ENCODE data around the gene EIPR1. TPM values are rescaled to one million over a fixed set of nuclear protein-coding genes. Genes with fewer than 3 reads are reported as not detected.
A peak's percentile ranks its signal among the peaks of the same experiment; 100 is the strongest.

EIPR1 gene
- polyA plus RNA-seq, 1 donor from 2014 or later = 138 TPM

GRCh38 chr2:3289971-3290370 lies 87.6 kb downstream of the EIPR1 start:
- no peak overlapping the region for H2AFZ ChIP-seq (ENCODE audit: low read depth, low read length)
- no peaks in the 10 kb centered on the region for H3K9me2 ChIP-seq (ENCODE audit: insufficient read depth, low read length)
- H3K4me3 ChIP-seq (ENCODE audit: low read length) = no peak overlapping the region
- H3K27me3 ChIP-seq (ENCODE audit: insufficient read depth, low read depth, low read length) = no peaks in the 10 kb centered on the region
- TF ChIP-seq TAF1 (IDR thresholded peaks at IDR 0.05; ENCODE audit: low read depth) = no peak
- TF ChIP-seq CTCF (IDR thresholded peaks at IDR 0.05; ENCODE audit: poor library complexity, severe bottlenecking) = no peak
- no peak for TF ChIP-seq EP300 (conservative IDR thresholded peaks at IDR 0.05; ENCODE audit: poor library complexity, severe bottlenecking)
- no peak for TF ChIP-seq MXI1 (conservative IDR thresholded peaks at IDR 0.05; ENCODE audit: poor library complexity, severe bottlenecking)
- H3K9ac ChIP-seq (ENCODE audit: low read length) = no peak overlapping the region
- no peaks in the 10 kb centered on the region for H3F3A ChIP-seq (ENCODE audit: insufficient read depth, low read length, poor library complexity, severe bottlenecking)
- no peaks in the 10 kb centered on the region for H3K79me2 ChIP-seq (replicated peaks; ENCODE audit: insufficient read depth, low read length)
- no peaks in the 10 kb centered on the region for H3K9me3 ChIP-seq (ENCODE audit: low read length)
- H3K36me3 ChIP-seq (ENCODE audit: insufficient read depth, low read length) = no peaks in the 10 kb centered on the region
- H4K20me1 ChIP-seq (ENCODE audit: insufficient read depth) = no peaks in the 10 kb centered on the region
- H3K27ac ChIP-seq (ENCODE audit: low read length) = no peak overlapping the region
- H3K4me2 ChIP-seq (ENCODE audit: low read length) = no peak overlapping the region

GRCh38 chr2:3289526-3289925 lies 88.1 kb downstream of the EIPR1 start:
- Histone ChIP-seq H3K36me3 (ENCODE audit: insufficient read depth, low read length) (no peaks in the 10 kb centered on the region), H3K4me2 (ENCODE audit: low read length) (no peak overlapping the region), H4K20me1 (ENCODE audit: insufficient read depth) (no peaks in the 10 kb centered on the region), H3K4me3 (ENCODE audit: low read length) (no peak overlapping the region), H3K9ac (ENCODE audit: low read length) (peak overlapping the region; percentile 45), H2AFZ (ENCODE audit: low read depth, low read length) (no peak overlapping the region), H3K9me2 (ENCODE audit: insufficient read depth, low read length) (no peaks in the 10 kb centered on the region), H3F3A (ENCODE audit: insufficient read depth, low read length, poor library complexity, severe bottlenecking) (no peaks in the 10 kb centered on the region), H3K27me3 (ENCODE audit: insufficient read depth, low read depth, low read length) (no peaks in the 10 kb centered on the region), H3K79me2 (replicated peaks; ENCODE audit: insufficient read depth, low read length) (no peaks in the 10 kb centered on the region), H3K9me3 (ENCODE audit: low read length) (no peaks in the 10 kb centered on the region), H3K27ac (ENCODE audit: low read length) (peak overlapping the region; percentile 70)
- TF ChIP-seq REST (IDR thresholded peaks at IDR 0.05; ENCODE audit: borderline replicate concordance) = no peak
- no peak for TF ChIP-seq TAF1 (IDR thresholded peaks at IDR 0.05; ENCODE audit: low read depth)
- no peak for TF ChIP-seq MXI1 (conservative IDR thresholded peaks at IDR 0.05; ENCODE audit: poor library complexity, severe bottlenecking)
- TF ChIP-seq POLR2AphosphoS5 (IDR thresholded peaks at IDR 0.05) = no peak
- TF ChIP-seq CTCF (IDR thresholded peaks at IDR 0.05; ENCODE audit: poor library complexity, severe bottlenecking) = no peak
- TF ChIP-seq EZH2 (IDR thresholded peaks at IDR 0.05; ENCODE audit: borderline replicate concordance, insufficient read depth, low read length, poor library complexity, severe bottlenecking) = no peak
- TF ChIP-seq SMC3 (conservative IDR thresholded peaks at IDR 0.05; ENCODE audit: poor library complexity) = no peak
- TF ChIP-seq EP300 (conservative IDR thresholded peaks at IDR 0.05; ENCODE audit: poor library complexity, severe bottlenecking) = no peak
- no peak for TF ChIP-seq RAD21 (conservative IDR thresholded peaks at IDR 0.05)

All from neural cell (in vitro differentiated cells).